Measurements from ENCODE around the gene CUTA. TPM values are rescaled to one million over a fixed set of nuclear protein-coding genes. Genes with fewer than 3 reads are reported as not detected.

CUTA gene
- total RNA-seq, 1 experiment from 2014 or later = 186 TPM

DNA sequence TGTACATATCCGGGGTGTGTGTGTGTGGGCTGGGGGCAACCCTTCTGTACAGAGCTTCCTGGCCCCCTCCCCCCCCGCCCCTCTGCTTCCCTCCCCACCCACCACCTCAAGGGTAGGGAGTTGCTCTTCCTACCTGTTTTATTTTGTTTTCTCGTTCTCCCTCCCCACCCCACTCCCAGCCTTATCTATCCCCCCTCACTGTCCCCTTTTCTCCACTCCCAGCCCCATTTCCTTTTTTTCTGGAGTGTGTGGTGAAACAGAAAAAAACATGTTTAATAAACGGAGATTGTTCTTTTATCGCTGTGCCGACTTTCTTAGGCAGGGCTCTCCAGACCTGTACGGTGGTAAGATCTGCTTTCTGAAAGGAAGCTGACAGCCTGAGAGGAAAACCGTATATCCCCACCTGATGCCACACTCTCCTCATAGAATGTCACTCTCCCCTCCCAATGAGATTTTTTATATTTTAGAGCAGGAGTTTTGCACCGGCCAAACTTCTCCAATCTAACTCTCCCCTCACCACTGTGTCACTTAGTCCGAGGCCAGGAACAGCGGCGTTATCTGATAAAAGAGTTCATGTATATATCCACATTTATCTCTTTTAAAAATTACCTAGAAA, 35.6 kb upstream of the CUTA start:
- Histone ChIP-seq H3K27me3 (ENCODE audit: insufficient read depth, low read length) (no peaks in the 10 kb centered on the region), H3K4me1 (ENCODE audit: control insufficient read depth in 1 of 2, insufficient read depth in 2 of 2, low read length in 2 of 2) (peaks cover 5 to 11% of the 10 kb centered on the region in 2 experiments; a peak in 3 of 4 replicates), H3K9me2 (ENCODE audit: insufficient read depth) (no peaks in the 10 kb centered on the region), H4K20me1 (ENCODE audit: insufficient read depth) (no peaks in the 10 kb centered on the region), H3K9ac (ENCODE audit: low read length) (peak overlapping the region; percentile 90), H3K4me3 (replicated peaks in 1 of 2; ENCODE audit: low read depth in 1 of 2, low read length in 2 of 2) (peak overlapping the region; percentile 95 to 99), H3K79me2 (ENCODE audit: insufficient read depth, low read length) (peaks cover 30% of the 10 kb centered on the region), H3K36me3 (ENCODE audit: control insufficient read depth in 1 of 2, insufficient read depth in 2 of 2, low read length in 2 of 2) (peaks cover 4 to 14% of the 10 kb centered on the region in 2 experiments; a peak in 3 of 4 replicates), H3K4me2 (ENCODE audit: low read length) (peak overlapping the region; percentile 98), H2AFZ (ENCODE audit: low read depth, low read length, poor library complexity, severe bottlenecking) (no peak overlapping the region), H3K27ac (ENCODE audit: low read depth, low read length) (peak overlapping the region; percentile 72), H3K9me3 (ENCODE audit: control insufficient read depth in 1 of 2, insufficient read depth in 1 of 2, low read depth in 1 of 2, low read length in 2 of 2) (no peaks in the 10 kb centered on the region)
- no TSS peak for BruUV-seq (replicated peaks)
- POLR2A ChIA-PET = interaction anchor here (0.9 to 1.9 kb wide), 3 partner anchors 23 to 154 kb away, joined by 3 to 7 read pairs (median 3); no protein-coding TSS in a partner anchor
- CTCF ChIA-PET = interaction anchor here (1.0 to 1.4 kb wide), 2 partner anchors 24 to 28 kb away, joined by 3 to 7 read pairs; no protein-coding TSS in a partner anchor
- no peak for TF ChIP-seq ELF1 (IDR thresholded peaks at IDR 0.05; ENCODE audit: borderline replicate concordance, low read depth)
- TF ChIP-seq, protein P1, sequence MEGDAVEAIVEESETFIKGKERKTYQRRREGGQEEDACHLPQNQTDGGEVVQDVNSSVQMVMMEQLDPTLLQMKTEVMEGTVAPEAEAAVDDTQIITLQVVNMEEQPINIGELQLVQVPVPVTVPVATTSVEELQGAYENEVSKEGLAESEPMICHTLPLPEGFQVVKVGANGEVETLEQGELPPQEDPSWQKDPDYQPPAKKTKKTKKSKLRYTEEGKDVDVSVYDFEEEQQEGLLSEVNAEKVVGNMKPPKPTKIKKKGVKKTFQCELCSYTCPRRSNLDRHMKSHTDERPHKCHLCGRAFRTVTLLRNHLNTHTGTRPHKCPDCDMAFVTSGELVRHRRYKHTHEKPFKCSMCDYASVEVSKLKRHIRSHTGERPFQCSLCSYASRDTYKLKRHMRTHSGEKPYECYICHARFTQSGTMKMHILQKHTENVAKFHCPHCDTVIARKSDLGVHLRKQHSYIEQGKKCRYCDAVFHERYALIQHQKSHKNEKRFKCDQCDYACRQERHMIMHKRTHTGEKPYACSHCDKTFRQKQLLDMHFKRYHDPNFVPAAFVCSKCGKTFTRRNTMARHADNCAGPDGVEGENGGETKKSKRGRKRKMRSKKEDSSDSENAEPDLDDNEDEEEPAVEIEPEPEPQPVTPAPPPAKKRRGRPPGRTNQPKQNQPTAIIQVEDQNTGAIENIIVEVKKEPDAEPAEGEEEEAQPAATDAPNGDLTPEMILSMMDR (IDR thresholded peaks at IDR 0.05 in 2 of 3, conservative IDR thresholded peaks at IDR 0.05 in 1 of 3; ENCODE audit: borderline replicate concordance in 1 of 3, insufficient read depth in 1 of 3, low read depth in 2 of 3, low read length in 2 of 3) = no peak
- no peak for TF ChIP-seq CBX3 (IDR thresholded peaks at IDR 0.05; ENCODE audit: low read depth)
- TF ChIP-seq, protein P2, sequence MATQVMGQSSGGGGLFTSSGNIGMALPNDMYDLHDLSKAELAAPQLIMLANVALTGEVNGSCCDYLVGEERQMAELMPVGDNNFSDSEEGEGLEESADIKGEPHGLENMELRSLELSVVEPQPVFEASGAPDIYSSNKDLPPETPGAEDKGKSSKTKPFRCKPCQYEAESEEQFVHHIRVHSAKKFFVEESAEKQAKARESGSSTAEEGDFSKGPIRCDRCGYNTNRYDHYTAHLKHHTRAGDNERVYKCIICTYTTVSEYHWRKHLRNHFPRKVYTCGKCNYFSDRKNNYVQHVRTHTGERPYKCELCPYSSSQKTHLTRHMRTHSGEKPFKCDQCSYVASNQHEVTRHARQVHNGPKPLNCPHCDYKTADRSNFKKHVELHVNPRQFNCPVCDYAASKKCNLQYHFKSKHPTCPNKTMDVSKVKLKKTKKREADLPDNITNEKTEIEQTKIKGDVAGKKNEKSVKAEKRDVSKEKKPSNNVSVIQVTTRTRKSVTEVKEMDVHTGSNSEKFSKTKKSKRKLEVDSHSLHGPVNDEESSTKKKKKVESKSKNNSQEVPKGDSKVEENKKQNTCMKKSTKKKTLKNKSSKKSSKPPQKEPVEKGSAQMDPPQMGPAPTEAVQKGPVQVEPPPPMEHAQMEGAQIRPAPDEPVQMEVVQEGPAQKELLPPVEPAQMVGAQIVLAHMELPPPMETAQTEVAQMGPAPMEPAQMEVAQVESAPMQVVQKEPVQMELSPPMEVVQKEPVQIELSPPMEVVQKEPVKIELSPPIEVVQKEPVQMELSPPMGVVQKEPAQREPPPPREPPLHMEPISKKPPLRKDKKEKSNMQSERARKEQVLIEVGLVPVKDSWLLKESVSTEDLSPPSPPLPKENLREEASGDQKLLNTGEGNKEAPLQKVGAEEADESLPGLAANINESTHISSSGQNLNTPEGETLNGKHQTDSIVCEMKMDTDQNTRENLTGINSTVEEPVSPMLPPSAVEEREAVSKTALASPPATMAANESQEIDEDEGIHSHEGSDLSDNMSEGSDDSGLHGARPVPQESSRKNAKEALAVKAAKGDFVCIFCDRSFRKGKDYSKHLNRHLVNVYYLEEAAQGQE (IDR thresholded peaks at IDR 0.05; ENCODE audit: low read depth) = no peak
- TF ChIP-seq MAX (IDR thresholded peaks at IDR 0.05) = no peak
- no peak for TF ChIP-seq EZH2phosphoT487 (IDR thresholded peaks at IDR 0.05; ENCODE audit: borderline replicate concordance)
- intact Hi-C loops (cut with micrococcal nuclease) = no loop called here
- RAD21 ChIA-PET (ENCODE audit: low non-redundant PET in 1 of 2, low total read pairs in 2 of 2, uncharacterized antibody in 2 of 2, unreplicated experiment in 2 of 2) = no interaction called here
- ATAC-seq (no peak), DNase-seq (ENCODE audit: low read depth, low spot score) (no peak)
